Fibroblast of mammary gland (primary cell): ENCODE data around the gene WWC1.

ENCODE experiments used
- DNase-seq: peaks from one replicate; pipeline ENCODE4 v3.0.0-alpha.2; 2010; ENCODE audit warnings: low read depth
- H3K4me3 ChIP-seq: 2 replicates; pipeline ENCODE4 v1.5.1; 2011; ENCODE audit warnings: low read depth, mild to moderate bottlenecking, low read length, moderate library complexity; ENCODE audit not compliant: control insufficient read depth
- CTCF ChIP-seq: conservative IDR thresholded peaks from 2 replicates; pipeline ENCODE4 v1.5.1; 2011; ENCODE audit warnings: low read depth, low read length, inconsistent platforms; ENCODE audit not compliant: control insufficient read depth, insufficient read depth

WWC1 gene

GRCh38 chr5:168319774-168320173 is 28.3 kb downstream of the WWC1 start:
- DNase-seq: peak; percentile 34
- TF ChIP-seq CTCF: no peak
- no peak overlapping the region for H3K4me3 ChIP-seq

GRCh38 chr5:168320805-168321204 is 29.4 kb downstream of the WWC1 start:
- no peak for TF ChIP-seq CTCF
- no peak for DNase-seq
- no peak overlapping the region for H3K4me3 ChIP-seq

- DNase-seq: no peak
- H3K4me3 ChIP-seq: no peak overlapping the region
- TF ChIP-seq CTCF: no peak
Observed at GRCh38 chr5:168324859-168325630, 33.6 kb downstream of the WWC1 start.

- DNase-seq: peak; percentile 53
- no peak overlapping the region for H3K4me3 ChIP-seq
- TF ChIP-seq CTCF: no peak
Observed at GRCh38 chr5:168327019-168327421, 35.6 kb downstream of the WWC1 start.

DNA sequence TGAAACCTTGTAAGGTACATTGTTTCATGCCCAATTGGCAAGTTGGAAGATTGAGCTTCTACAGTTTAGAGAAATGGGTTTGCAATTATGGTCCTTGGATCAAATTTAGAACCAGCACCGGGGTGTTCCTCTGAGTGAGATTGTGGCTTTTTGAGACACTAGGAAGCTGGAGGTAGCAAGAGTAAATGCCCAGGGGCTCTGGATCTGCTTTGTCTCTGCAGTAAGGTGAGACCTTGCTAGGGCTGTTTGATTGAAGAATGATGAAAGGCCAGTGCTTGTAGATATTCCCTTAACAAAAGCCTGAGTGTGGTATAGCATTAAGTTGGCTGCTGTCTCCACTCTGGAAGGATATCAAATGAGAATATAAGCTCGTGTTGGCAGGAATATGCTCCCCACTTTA is 36.0 kb downstream of the WWC1 start:
- no peak overlapping the region for H3K4me3 ChIP-seq
- no peak for DNase-seq
- no peak for TF ChIP-seq CTCF

GRCh38 chr5:168327994-168328393 is 36.5 kb downstream of the WWC1 start:
- DNase-seq: peak; percentile 72
- no peak for TF ChIP-seq CTCF

More at GRCh38 chr5:168327994-168328393, 36.5 kb downstream of the WWC1 start:
- no peak overlapping the region for H3K4me3 ChIP-seq
